GM19395 (cell line): Measurements from ENCODE around the gene MAEA.

ENCODE experiments used
- ATAC-seq: cut with Tn5 transposase; IDR thresholded peaks from one replicate; pipeline ENCODE4 v1.9.1; 2021; ENCODE audit warnings: mild to moderate bottlenecking, moderate library complexity; ENCODE audit not compliant: unreplicated experiment

The MAEA gene

DNA sequence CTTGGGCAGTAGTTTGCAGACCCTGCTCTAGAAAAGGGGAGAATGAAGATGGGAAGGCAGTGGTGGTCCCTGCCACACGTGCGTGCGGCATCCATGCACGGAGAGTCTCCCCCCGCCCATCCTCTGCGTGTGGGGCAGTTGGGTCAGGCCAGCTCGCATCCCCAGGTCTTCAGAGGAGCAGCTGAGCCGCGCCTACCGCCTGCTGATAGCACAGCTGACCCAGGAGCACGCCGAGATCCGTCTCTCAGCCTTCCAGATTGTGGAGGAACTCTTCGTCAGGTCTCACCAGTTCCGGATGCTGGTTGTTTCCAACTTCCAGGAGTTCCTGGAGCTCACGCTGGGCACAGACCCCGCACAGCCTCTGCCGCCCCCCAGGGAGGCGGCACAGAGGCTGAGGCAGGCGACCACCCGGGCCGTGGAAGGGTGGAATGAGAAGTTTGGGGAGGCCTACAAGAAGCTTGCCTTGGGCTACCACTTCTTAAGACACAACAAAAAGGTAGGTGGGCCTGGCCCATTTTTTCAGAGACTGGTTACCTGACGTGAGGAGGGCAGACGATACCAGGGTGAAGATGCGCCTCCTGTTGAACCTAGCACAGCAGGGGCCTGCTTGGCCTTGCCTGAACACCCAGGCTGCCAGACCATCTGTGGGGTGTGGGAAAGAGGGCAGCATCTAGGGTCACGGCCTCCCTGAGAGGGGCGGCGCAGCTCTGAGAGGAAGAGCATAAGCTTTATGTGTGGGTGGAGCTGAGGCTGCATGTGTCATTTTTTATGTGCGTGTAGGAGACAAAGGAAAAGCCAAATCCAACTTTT is 59.9 kb downstream of the MAEA start:
- ATAC-seq = no peak

GRCh38 chr4:1350169-1350520 is 60.5 kb downstream of the MAEA start:
- ATAC-seq = no peak

DNA sequence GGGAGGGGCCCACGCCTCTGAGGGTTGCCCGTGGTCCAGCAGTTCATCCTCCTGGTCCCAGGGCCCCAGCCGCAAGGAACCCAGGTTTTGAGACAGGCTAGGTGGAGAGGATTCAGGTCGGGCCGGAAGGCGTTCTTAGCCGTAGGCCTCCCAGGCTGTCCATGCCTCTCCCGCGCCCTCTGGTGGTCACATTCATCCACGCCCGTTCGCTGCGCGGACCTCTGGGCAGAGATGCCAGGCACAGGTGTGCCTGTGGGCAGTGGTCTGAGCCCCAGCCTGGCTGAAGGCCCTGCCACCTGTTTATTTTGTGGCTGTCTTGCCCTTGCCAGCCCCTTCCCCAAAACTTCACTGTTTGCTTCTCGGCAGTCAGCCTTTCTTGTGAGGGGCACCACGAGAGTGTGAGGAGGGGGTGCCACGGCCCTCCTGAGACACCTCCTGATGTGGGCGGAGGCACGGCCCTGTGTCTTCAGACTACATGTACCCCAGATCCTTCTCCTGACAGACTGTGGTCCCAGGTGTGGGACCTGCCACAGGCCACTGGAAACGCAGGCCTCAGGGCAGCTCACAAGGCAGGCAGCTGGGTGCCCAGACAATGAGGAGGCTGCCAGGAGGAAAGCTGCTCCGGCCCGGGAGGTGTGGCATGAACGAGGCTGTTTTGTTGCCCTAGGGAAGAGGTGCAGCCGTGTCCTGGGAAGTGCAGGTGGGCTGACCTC is 62.3 kb downstream of the MAEA start:
- ATAC-seq = no peak

DNA sequence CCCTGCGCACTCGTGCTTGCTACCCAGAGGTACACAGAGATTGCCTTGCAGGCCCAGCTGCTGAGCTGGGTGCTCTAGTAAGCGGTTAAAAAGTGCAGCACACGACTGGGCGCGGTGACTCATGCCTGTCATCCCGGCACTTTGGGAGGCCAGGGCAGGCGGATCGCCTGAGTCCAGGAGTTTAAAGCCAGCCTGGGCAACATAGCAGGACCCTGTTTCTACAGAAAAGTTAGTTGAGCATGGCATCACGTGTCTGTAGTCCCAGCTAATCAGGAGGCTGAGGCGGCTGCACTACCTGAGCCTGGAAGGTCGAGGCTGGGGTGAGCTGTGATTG is 62.8 kb downstream of the MAEA start:
- no peak for ATAC-seq

GRCh38 chr4:1353186-1354055 is 63.7 kb downstream of the MAEA start:
- no peak for ATAC-seq

DNA sequence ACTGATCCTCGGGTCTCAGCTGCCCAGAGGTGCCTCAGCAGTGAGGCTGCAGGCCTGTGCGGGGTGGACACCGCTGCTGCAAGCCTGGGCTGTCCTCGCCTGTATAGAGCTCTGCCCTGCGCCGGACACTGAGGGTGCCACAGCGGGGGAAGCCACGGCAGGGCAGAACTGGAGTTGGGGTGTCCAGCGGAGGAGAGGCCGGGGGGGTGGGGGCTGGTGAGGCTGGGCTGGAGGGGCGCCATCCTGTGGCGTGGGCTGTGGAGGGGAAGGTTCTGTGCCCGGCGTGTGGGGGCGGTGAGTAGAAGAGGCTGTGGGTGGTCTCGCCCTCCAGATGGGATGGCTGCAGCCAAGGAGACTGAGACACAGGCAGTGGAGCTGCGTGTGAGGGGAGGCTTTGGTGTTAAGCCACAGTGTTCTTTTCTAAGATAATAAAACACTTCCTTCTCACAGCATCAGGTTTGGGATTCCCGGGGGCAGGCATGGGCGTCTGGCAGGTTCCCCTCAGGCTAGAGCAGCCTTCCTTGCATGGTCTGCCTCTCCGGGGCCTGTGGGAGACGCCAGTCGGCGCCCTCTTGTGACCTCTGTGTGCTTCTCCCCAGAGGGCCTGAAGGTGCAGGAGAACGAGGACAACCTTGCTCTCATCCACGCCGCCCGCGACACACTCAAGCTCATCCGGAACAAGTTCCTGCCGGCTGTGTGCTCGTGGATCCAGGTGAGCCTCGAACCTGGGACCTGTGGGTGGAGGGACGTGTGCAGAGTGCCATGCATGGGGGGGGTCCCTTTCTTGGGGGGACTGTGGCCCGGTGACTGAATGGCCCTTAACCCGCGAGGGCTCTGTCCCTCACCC is 64.7 kb downstream of the MAEA start:
- ATAC-seq = no peak

DNA sequence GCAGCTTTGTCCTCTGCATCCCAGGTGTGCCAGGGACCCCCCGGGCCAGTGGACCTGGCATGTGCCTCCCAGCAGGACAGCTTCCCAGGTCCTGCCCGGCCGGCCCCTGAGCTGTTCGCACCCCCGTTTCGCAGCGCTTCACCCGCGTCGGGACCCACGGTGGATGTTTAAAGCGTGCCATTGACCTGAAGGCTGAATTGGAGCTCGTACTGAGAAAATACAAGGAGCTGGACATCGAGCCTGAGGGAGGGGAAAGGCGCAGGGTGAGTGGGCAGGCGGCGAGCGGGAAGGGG is 65.2 kb downstream of the MAEA start:
- ATAC-seq = no peak

- no peak for ATAC-seq
Measured at GRCh38 chr4:1355378-1355777, 65.7 kb downstream of the MAEA start.

DNA sequence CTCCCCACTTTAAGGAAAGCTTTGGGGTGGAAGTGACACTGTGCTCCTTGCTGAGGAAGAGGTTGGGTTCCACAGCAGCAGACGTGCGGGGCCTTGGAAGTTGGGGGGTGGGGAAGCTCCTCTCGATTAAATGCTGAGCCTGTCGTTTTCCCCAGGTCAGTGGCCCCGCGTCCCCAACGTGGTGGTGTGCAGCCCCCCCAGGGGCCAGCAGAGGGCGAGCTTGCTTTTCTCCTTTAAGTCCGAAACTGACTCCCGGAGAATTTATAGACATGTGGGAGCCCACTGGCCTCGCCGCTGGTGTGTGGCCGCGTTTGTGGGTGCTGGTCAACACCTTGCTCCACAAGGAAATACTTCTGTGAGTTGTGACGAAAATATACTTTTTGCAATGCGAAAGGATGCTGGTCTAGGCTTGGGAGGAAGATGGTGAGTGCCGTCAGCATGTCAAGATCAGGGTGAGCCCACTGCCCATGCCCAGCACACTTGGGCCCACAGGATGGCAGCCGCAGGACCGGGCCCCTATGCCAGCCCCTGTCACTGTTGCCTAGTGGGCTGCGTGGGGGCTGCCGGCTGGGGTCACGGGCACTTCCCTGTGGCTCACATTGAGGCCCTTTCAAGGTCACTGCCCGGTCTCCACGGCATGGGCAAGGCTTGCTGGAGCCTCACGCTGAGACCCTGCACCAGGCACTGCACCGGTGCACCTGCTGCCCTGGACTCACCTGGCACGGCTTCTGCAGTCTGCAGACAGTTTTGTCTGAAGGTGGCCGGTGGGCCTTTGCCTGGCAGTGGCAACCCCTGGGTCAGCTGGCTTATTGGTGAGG is 66.7 kb downstream of the MAEA start:
- ATAC-seq = no peak

DNA sequence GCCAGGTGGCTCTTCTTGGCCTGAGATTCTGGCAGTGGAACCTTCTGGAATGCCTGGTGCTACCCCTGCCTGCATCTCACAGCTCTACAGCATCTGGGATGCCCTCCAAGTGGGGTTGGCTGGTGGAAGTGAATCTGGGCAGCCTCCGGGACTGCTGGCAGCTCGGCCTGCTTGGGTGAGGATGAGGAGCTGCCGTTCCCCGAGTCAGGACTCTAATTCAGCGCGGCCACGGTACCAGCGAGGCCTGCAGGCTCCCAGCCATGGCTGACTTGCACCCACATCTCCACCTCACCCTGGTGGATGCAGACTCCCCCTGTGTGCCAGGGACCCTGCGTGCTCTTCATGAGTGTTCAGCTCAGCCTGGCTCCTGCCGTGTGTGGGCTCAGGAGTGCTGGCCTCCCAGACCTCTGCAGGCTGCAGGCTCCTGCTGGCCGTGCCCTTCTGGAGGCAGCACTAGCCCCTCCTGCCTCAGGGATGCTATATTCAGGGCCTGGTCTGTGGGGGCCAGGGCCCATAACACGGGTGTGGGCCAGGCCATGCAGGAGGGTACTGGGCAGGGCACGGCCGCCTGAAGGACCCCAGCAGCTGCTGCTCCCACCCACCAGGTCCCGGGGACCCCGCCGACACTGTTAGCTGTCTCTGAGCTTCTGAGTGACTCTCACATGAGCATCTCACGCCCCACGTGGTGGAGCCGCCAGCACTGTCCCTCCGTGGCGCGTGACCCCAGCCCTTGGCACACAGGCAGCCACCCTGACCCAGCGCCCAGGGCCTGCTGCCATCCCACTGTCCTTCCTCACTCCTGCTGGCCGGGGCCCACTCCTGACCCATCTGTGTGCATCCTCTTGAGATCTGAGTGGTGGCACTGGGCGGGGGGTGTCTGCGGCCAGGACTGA is 67.9 kb downstream of the MAEA start:
- no peak for ATAC-seq

- no peak for ATAC-seq
Measured at GRCh38 chr4:1358421-1359143, 68.9 kb downstream of the MAEA start.

DNA sequence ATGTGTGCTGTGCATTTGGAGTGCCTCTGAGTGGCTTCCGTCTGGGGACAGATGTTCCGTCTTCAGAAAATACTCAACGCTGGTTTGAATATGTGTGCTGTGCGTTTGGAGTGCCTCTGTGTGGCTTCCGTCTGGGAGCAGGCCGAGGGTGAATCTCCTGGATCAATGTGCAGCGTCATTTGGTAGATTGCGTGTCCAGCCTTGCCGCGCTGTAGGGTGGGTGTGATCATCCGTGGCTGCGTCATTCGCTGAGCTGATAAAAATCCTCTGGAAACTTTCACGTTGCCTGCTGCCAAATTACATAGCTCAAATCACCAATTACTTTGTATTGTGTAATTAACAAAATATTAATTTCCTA is 69.4 kb downstream of the MAEA start:
- ATAC-seq = no peak

- ATAC-seq = no peak
Measured at GRCh38 chr4:1359976-1360375, 70.3 kb downstream of the MAEA start.

- ATAC-seq = no peak
Measured at GRCh38 chr4:1360423-1361283, 71.0 kb downstream of the MAEA start.

DNA sequence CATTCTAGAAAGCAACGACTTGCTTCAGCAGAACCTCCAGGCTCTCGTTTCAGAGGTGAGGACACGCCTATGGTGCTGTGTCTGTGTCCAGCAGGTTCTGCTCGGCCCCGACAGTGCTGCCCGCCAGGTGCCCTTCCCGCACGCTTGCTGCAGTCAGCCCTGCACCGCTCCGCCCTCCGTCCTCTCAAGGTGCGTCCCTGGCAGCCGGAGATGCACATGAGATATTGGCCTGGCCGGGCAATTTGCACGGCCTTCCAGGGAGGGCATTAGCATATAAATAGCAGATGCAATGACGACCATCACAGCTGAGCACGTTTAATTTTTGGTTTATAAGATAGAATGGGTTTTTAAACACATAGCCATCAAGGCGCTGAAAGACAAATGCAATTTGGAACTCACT is 71.7 kb downstream of the MAEA start:
- ATAC-seq = no peak

GRCh38 chr4:1362046-1362445 is 72.4 kb downstream of the MAEA start:
- no peak for ATAC-seq

- ATAC-seq = no peak
Measured at GRCh38 chr4:1362521-1362920, 72.8 kb downstream of the MAEA start.

DNA sequence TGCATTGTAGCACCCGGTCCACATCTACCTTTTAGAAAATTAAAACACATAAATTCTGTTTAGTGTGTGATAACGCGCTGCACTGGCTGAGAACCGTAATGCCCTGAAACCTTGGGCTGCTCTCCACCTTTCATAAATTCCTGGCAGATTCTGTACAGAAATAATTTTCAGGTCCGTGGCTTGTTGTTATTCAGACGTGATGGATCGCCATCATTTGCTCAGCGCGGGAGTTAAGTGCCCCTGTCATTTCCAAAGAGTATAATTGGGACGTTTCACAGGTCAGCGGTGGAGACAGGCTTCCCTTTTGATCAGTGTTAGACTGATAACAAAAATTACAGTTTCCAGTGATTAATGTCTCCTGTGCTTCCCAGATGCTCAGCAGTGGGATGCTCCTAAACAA is 73.8 kb downstream of the MAEA start:
- no peak for ATAC-seq
